KBM-7 (cell line): ENCODE measurements around the gene DNAAF5.
A peak's percentile ranks its signal among the peaks of the same experiment; 100 is the strongest.

ENCODE experiments used
- DNase-seq: peaks from one replicate; pipeline ENCODE4 v3.0.0-alpha.2; 2015
- in situ Hi-C: fragments of 300-500 bp; cut with MboI; formaldehyde crosslinking; loops from 2 replicates; pipeline ENCODE4 v1.14.3; 2020; ENCODE audit warnings: low sequenced_read_pairs, low pct_unique_long_range_greater_than_20kb, mixed read lengths

DNAAF5 gene

GRCh38 chr7:701086-701671 lies 25.3 kb upstream of the DNAAF5 start:
- in situ Hi-C loops, result no loop called here
- DNase-seq, result no peak

- no peak for DNase-seq
- in situ Hi-C loops, result no loop called here
Observed at GRCh38 chr7:703049-703448, 23.4 kb upstream of the DNAAF5 start.

GRCh38 chr7:706721-707120 lies 19.8 kb upstream of the DNAAF5 start:
- in situ Hi-C loops, result no loop called here
- DNase-seq, result no peak

GRCh38 chr7:707296-708000 lies 19.1 kb upstream of the DNAAF5 start:
- in situ Hi-C loops, result no loop called here

GRCh38 chr7:710161-710560 lies 16.3 kb upstream of the DNAAF5 start:
- in situ Hi-C loops, result no loop called here
- no peak for DNase-seq

More at GRCh38 chr7:707296-708000, 19.1 kb upstream of the DNAAF5 start:
- no peak for DNase-seq

GRCh38 chr7:711093-711921 lies 15.2 kb upstream of the DNAAF5 start:
- in situ Hi-C loops, result no loop called here
- DNase-seq, result no peak

GRCh38 chr7:711922-712380 lies 14.5 kb upstream of the DNAAF5 start:
- in situ Hi-C loops, result no loop called here
- DNase-seq, result no peak

- DNase-seq, result no peak
- in situ Hi-C loops, result no loop called here
Observed at GRCh38 chr7:712381-713138, 13.9 kb upstream of the DNAAF5 start.

GRCh38 chr7:713139-713457 lies 13.4 kb upstream of the DNAAF5 start:
- in situ Hi-C loops, result no loop called here
- no peak for DNase-seq

- in situ Hi-C loops, result no loop called here
Observed at GRCh38 chr7:713488-714230, 12.8 kb upstream of the DNAAF5 start.

GRCh38 chr7:714251-714671 lies 12.2 kb upstream of the DNAAF5 start:
- no peak for DNase-seq
- in situ Hi-C loops, result no loop called here

More at GRCh38 chr7:713488-714230, 12.8 kb upstream of the DNAAF5 start:
- DNase-seq, result no peak

- no peak for DNase-seq
- in situ Hi-C loops, result no loop called here
Observed at GRCh38 chr7:716222-716621, 10.3 kb upstream of the DNAAF5 start.

- DNase-seq, result no peak
- in situ Hi-C loops, result no loop called here
Observed at GRCh38 chr7:716636-717035, 9.9 kb upstream of the DNAAF5 start.

GRCh38 chr7:721619-722248 lies 4.8 kb upstream of the DNAAF5 start:
- peak; percentile 19 for DNase-seq
- in situ Hi-C loops, result no loop called here

- DNase-seq, result no peak
- in situ Hi-C loops, result no loop called here
Observed at GRCh38 chr7:723541-723940, 3.0 kb upstream of the DNAAF5 start.

- in situ Hi-C loops, result no loop called here
- DNase-seq, result no peak
Observed at GRCh38 chr7:724298-724697, 2.2 kb upstream of the DNAAF5 start.

GRCh38 chr7:725223-726005 lies 1.1 kb upstream of the DNAAF5 start:
- in situ Hi-C loops, result no loop called here
- DNase-seq, result no peak

GRCh38 chr7:726854-727103 lies 280 bp downstream of the DNAAF5 start:
- in situ Hi-C loops, result no loop called here

More at GRCh38 chr7:726854-727103, 280 bp downstream of the DNAAF5 start:
- DNase-seq, result no peak
